ENCODE data around the gene DNASE1L2.
"Not testable (repeated sequence)": the region's sequence is repeated elsewhere in the genome, so short reads cannot be mapped to it uniquely, and the experiment has no call there.

DNASE1L2 gene, protein sequence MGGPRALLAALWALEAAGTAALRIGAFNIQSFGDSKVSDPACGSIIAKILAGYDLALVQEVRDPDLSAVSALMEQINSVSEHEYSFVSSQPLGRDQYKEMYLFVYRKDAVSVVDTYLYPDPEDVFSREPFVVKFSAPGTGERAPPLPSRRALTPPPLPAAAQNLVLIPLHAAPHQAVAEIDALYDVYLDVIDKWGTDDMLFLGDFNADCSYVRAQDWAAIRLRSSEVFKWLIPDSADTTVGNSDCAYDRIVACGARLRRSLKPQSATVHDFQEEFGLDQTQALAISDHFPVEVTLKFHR

DNA sequence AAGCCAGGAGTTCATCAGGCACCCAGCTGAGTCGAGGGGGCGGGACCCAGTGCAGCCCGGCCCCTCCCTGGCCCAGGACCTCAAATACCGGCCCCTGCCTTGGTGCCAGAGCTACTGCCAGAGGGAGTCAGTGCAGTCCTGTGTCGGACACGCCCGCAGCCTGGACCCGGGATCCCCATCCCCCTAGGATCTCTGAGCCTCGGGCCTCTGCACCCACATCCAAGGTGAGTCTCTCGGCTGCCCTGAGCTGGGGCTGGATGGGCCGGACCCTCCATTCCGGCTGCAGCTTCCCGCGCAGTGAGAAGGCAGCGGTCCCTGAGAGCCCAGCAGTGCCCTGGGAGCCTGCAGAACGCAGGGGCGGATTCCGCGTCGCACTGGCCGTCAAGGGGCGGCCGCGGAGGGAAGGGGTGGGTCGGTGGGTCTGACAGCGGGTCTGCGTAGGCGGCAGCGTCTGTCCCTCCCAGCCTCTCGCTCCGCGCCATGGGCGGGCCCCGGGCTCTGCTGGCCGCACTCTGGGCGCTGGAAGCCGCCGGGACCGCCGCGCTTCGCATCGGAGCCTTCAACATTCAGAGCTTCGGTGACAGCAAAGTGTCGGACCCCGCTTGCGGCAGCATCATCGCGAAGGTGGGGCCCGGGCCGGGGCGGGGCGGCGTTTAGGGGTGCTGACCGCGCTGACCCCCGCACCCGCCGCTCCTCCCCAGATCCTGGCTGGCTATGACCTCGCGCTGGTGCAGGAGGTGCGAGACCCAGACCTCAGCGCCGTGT is at the start of gene DNASE1L2:
TSS of gene DNASE1L2 (plus strand) at position 108 of the 765 bp plus-strand sequence. CDS start at position 481, 373 bp downstream.
- DNase-seq (ENCODE audit: low read depth), result no peak

DNA sequence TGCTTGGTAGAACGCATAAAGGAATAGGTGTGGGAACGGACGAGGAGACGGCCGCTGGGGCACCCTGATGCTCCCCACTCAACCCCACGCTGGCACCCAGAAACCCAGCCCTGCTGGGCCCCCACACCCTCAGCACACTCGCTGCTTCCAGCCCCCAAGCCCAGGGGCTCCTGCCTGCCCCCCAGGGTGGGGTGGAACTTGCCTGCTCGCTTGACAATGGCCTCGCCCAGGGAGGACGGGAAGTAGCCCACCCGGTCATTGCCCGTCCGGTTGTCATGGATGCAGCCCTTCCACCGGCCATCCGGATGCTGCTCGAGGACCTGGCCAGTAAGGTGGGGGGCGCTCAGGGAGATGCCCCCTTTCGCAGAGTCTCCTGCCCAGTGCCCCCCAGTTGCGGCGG is 49.7 kb upstream of the DNASE1L2 start:
- DNase-seq (ENCODE audit: low read depth), result no peak

DNA sequence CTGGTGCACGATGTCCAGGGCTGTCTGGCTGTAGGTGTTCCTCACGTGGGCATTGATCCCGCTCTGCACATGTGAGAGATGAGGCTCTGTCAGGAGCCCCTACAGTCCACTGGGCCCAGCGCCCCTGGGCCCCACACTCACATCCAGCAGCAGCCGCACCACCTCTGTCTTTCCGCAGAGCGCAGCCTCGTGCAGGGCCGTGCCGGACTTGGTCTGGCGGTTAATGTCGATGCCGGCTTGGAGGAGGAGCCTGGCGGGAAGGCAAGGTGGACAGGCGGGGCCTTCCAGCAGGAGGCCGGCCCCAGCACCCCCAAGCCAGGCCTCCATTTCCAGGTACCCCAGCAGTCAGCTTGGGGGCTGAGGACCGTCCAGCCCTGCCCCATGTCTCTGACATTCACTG is 49.0 kb upstream of the DNASE1L2 start:
- DNase-seq (ENCODE audit: low read depth), result no peak

DNA sequence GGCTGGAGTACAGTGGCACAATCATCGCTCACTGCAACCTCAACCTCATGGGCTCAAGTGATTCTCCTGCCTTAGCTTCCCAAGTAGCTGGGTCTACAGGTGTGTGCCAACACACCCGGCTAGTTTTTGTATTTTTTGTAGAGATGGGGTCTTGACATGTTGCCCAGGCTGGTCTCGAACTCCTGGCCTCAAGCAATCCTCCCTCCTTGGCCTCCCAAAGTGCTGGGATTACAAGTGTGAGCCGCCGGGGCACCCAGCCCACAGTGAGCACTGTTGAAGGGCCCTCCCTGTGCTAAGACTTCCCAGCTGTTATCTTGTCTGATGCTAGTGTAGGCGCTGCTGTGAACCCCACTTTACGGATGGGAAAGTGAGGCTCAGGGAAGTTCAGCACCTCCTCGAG is 47.8 kb upstream of the DNASE1L2 start:
- DNase-seq (ENCODE audit: low read depth), result no peak

DNA sequence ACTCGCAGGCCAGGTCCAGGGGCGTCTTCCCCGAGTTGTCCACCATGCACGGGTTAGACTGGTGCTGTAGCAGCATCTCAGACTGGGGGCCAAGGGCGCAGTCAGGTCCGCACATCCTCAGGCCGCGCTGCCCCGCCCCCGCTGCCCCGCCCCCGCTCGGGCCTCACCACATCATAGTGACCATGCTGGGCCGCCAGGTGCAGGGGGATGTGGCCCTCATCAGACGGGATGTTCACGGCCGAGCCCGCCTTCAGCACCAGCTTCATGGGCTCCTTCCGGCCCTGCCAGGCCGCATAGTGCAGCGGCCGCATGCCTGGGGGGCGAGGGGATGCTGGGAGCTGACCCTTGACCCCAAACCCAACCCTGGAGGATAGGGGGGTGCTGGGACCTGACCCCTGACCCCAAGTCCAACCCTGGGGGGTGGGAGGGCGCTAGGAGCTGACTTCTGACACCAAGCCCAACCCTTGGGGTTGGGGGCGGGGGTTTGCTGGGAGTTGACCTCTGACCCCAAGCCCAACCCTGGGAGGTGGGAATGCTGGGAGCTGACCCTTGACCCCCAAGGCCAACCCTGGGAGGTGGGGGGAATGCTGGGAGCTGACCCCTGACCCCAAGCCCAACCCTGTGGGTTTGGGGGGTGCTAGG is 46.9 kb upstream of the DNASE1L2 start:
- DNase-seq (ENCODE audit: low read depth), result no peak

DNA sequence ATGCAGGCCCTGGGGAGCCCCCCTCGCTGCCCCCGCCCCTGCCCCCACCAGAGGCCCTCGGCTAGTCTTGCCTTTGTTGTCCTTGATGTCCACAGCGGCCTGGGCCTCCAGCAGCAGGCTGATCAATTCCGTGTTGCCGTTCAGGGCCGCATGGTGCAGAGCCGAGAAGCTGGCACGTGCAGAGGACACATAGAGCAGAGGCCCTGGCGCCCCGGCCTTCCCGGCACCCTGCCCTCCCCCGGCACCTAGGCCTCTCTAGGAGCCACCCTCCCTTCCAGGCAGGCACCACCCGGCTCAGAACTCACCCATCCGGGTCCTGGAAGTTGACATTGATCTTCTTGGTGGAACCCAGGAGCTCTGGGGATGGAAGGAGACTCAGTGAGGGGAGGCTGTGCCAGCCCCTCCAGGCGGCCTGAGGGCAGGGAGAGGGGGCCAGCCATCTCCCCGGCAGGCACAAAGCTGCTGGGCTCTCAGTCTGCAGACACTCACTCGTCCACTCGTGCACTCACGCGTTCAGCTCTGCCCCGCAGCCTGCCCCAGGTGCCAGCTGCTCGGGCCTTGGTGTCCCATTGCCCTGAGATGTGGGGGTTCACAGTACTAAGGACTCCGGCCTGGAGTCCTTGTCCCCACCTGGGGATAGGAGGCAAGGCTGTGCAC is 46.1 kb upstream of the DNASE1L2 start:
- no peak for DNase-seq (ENCODE audit: low read depth)

DNA sequence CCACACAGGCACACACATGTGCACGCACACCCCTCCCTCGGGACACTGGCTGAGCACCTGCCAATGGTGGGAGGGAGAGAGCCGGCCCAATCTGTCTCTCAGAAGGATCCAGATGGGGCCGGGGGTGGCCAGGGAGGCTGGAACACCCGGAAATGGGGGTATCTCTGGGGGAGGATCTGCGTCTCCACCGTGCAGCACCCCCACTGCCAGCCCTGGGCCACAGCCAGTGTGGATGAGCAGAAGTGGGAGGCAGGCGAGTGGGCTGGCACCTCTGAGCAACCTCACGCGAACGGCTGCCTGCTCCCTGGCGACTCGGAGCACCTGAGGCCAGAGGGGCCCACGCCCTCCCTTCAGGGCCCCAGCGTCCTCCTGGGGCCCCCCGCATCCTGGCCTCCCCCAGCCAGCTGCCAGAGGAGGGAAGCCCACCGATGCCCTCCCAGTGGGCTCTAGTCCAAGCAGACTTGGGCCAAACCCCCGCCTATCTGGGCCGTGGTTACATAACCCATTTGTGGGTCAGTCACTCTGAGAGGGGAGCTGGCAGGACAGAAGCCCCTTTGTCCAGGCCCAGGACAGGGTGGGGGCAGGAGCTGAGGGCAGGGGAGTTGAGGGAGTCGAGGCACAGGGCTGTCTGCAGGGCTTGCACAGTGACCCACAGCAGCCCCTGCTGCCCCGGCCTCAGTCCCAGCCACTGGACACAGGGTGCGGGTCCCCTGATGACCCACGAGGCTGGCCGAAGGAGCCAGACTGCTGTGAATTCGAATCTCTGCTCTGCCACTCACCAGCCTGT is 45.4 kb upstream of the DNASE1L2 start:
- DNase-seq (ENCODE audit: low read depth), result no peak

DNA sequence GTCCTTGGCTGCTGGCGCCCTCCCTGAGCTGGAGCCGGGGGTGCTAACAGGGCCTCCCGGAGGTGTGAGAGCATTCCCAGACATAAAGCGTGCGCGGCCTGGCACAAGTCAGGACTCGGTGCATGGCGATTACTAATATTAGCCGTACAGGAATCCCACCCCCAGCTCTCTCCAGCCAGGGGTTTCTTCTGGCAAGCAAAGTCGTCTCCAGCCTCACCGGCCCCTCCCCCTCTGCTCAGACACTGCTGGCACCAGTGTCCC is 44.9 kb upstream of the DNASE1L2 start:
- DNase-seq (ENCODE audit: low read depth), result no peak

DNA sequence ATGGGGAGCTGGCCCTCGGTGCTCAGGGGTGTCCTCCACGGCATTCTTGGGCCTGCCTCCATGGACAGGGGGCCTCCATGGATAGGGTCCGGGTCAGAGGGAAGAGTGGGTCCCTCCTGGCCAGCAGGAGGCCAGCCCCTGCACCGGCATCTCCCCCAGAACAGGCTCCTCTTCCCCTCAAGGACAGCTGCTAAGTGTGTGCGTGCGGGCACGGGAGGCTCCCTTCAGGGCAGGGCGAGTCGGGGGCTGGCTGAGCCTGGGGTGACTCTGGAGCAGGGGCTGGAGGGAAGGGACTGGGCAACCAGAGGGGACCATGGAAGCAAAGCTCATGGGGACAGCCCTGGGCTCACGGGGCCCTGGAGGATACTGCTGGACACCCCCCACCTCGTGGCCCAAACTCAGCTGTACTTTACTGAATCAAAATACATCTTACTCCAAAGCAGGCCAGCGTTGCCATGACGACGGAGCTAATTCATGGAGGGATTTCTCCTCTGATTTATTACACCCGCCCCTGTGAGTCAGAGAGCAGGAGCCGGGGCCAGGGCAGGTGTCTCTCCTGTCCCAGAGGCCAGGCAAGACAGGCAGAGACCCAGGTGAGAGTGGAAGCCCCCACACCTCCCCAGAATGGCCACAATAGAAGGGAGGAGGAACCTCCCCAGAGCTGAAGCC is 41.9 kb upstream of the DNASE1L2 start:
- no peak for DNase-seq (ENCODE audit: low read depth)

DNA sequence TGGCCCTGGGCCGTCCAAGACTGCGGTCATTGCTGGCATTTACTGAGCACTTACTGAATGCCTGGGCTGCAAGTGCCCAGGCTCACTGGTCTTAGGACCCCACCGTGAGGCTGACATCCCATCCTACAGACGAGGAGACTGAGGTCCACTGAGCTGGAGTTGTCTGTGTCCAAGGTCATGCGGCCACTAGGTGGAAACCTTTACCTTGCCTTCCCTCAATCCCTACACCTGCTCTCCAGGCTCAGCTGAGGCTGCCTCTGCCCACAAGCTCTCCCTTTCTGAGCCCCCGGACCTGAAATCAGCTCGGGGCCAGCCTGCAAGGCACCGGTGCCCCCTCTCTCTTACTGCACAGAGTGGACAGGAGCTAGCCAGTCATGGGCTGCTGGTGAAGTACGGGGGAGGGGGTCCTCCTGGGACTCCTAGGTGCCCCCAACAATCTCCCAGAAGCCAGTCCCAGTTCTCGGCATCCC is 41.4 kb upstream of the DNASE1L2 start:
- DNase-seq (ENCODE audit: low read depth), result no peak

DNA sequence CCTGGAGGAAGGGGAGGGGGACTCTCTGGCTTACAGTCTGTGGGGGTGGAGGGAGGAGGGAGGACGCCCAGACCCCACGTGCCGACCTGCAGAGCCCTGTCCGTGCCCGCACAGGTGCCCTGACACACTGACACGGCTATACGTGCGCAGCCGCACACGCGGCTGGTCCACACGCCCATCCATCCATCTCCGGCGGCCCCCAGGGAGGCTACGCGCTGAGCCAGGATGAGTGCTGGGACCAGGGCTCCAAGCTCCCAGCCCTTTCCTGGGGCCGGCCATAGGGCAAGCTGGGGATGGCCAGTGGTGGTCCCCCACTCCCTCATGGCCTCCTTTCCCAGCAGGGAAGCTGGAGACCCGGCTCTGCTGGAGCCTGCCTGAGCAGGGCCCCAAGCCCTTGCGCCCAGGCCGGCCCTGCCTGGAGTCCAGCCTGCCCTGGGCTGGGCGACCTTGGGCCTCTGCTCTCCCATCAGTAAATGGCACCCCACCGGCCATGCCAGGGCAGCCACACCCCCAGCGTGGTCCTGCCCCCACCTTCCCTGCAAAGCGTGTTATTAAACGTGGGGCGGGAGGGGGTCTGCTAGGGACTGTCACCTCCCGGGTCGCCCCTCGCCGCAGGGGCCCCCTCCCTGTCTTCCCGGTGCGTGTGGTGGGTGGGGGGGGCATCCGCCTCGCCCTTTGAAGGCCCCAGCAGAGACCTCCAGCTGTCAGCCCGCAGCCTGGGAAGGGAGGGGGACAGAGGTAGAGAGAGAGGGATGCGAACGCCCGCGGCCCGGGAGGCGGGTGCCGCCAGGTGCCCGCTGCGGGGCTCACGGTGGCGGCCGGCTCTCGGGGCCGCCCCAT is 40.7 kb upstream of the DNASE1L2 start:
- no peak for DNase-seq (ENCODE audit: low read depth)

DNA sequence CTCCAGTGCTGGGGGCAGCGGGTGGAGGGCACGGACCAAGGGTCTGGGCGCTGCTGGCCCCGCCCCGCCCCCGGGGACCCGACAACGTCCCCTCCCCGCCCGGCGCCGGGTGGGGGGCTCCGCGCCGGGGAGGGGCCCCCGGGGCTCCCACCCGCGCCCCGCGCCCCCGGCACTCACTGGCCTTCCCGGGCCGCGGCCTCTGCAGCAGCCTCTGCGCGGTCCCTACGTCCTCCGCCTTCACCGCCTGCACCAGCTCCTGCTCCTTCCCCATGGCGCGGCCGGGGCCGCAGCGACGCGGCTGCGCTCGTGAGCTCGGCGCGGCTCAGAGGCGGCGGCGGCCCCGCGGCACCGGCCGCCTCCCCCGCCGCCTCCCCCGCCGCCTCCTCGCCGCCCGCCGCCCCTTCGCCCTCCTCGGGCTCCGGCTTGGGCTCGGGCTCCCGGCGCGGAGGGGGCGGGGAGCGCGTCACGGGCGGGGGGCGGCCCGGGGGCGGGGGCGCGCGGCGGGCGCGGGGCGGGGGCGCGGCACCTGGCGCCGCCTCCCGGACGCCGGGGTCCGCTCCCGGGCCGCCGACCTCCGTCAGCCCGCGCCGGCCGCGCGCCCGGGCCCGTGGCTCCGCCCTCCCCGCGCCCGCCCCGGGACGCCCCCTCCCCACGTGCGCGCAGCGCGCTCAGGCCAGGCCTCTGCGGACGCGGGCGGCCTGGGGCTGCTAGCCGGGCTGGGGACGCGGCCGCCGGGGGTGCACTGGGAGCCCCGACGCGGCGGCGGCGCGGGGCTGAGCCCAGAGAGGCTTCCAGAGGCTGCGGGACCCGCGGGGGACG is 39.9 kb upstream of the DNASE1L2 start, which contains the start of gene CASKIN1:
TSS of gene CASKIN1 (minus strand) at position 444 of the 819 bp plus-strand sequence. CDS start at position 271, 173 bp downstream.
- DNase-seq (ENCODE audit: low read depth), result no peak

DNA sequence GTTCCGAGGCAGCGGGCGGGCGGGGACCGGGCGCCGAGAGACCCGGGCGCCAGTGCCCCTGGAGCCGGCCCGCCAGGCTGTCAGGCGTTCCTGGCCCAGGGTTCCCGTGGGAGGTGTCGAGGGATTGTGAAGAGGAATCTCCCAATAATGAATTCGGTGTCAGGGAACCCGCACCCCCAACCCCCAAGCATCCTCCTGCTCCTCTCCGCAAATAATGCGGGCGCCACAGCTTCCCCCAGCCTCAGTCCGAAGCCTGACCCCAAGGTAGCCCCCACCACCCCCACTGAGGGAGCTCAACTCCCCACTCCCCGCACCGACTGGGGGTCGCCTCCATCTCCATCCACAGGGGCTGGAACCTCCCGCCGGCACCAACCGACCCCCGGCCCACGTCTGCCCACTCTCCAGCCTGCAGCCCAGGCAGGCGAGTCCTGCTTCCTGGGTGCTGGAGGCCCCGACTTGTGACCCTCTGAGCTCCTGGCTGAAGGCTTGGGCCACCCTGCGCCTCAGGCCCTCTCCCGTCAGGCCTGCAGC is 39.2 kb upstream of the DNASE1L2 start:
- DNase-seq (ENCODE audit: low read depth), result no peak

DNA sequence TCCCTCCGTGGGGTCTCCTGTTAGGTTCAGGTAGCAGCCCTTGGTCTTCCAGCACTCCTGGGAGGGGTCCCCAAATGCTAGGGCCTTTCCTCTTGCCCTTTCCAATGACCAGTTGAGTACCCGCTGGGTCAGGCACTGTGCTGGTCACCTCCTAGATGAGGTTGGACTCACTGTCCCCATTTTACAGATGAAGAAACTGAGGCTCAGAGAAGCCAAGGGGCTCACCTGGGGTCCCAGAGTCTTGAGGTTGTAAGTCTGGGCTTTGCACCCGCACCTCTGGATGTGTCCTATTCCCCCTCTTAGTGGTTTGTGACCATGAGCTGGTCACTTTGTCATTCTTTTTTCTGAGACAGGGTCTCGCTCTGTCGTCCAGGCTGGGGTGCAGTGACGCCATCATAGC is 38.5 kb upstream of the DNASE1L2 start:
- DNase-seq (ENCODE audit: low read depth), result no peak

DNA sequence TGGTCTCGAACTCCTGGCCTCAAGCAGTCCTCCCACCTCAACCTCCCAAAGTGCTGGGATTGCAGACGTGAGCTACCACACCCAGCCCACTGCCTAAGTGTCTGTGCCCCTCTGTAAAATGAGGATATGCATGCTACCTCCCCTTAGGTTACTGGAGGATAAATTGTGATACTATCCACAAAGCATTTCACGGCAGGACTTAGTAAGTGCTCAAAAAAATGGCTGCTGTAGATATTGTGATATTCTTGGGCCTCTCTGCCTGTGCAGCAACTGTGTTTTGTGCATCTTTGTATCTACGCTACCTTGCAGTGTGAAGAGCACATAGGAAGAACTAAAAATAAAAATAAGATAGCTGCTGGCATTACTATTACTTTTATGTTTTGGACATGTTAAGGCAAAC is 38.0 kb upstream of the DNASE1L2 start:
- no peak for DNase-seq (ENCODE audit: low read depth)

DNA sequence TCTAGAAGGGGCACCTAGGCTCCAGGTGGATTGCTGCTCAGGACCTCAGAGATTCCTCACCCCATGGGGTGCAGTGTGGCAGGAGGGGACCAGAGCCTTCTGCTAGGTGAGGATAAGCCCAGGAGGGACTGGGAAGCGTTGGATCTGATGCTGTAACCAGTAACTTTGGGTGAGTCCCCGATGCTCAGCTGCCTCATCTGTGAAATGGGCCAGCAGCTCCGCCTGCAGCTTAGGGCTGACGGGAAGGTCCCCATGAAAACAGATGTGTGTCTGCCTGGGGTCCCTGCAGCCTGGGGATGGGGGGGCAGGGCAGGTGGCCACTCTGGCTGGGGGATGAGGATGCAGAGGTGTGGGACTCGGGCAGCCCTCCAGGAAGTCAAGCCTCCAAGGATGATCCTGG is 37.1 kb upstream of the DNASE1L2 start:
- DNase-seq (ENCODE audit: low read depth), result no peak

DNA sequence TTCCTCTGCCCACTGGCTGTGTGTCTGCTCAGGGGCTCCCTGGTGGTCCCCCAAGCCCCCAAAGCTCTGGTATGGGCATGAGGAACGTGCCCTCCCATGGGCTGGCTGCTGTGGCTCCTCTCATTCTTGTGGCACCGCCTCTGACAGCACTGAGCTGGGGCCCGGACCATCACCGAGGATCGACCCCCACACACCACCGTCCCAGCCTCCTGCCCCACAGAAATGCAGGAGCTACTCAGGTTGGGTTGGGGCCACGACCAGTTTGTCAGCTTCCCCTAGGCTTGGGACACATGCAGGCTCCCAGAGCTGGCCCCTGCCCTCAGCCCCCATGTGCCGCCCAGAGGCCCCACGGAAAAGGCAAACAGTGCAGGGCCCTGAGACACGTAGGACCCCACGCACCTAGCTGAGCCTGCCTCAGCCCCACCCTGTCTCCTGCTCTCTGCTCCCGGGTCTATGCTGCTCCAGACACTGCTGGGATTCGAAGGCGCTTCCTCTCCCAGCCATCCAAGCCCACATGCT is 36.6 kb upstream of the DNASE1L2 start:
- no peak for DNase-seq (ENCODE audit: low read depth)

DNA sequence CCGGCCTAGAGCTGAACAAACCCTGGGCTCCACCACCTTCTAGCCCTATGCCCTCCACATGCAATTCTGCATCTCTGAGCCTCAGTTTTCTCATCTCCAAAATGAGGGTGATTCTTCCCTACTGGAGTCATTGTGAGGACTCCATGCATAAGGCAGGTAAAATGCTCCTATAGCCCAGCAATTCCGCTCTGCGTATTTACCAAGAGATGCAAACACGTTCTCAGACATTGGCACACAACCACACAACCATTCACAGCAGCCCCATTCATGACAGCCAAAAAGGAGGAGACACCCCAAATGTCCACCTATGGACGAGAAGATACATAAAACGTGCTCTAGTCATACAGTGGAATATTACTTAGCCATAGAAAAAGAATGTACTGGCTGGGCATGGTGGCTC is 35.9 kb upstream of the DNASE1L2 start:
- no peak for DNase-seq (ENCODE audit: low read depth)

DNA sequence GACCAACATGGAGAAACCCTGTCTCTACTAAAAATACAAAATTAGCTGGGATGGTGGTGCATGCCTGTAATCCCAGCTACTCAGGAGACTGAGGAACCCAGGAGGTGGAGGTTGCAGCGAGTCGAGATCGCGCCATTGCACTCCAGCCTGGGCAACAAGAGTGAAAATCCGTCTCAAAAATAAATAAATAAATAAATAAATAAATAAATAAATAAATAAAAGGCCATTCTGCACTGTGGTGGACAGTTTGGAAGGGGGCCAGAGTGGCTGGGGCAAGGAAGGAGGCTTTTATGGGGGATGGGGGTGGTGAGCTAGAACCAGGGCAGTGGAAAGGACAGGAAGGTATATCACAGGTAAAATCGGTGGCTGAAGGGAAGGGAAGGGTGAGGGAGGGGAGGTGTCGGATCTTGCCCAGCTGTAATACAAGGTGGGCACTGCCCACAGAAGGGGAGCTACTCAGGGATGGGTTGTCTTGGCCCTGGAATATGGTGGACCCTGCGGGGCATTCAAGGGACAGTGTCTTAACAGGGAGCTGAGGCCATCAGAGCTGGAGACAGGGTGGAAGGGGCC is 33.0 kb upstream of the DNASE1L2 start:
- not testable (repeated sequence) for DNase-seq (ENCODE audit: low read depth)

Measured in stimulated activated CD8-positive, alpha-beta memory T cell treated with anti-CD3 and anti-CD28 coated beads, Interleukin-4, amount 100 ng/mL, for 24 hours (primary cell).